Fibroblast of peridontal ligament (primary cell): Measurements from ENCODE around the gene ANKS1B.
A peak's percentile ranks its signal among the peaks of the same experiment; 100 is the strongest.

Experiments
- DNase-seq: peaks from one replicate; pipeline ENCODE4 v3.0.0-alpha.2; 2010; ENCODE audit errors: extremely low read depth

Gene ANKS1B

DNA sequence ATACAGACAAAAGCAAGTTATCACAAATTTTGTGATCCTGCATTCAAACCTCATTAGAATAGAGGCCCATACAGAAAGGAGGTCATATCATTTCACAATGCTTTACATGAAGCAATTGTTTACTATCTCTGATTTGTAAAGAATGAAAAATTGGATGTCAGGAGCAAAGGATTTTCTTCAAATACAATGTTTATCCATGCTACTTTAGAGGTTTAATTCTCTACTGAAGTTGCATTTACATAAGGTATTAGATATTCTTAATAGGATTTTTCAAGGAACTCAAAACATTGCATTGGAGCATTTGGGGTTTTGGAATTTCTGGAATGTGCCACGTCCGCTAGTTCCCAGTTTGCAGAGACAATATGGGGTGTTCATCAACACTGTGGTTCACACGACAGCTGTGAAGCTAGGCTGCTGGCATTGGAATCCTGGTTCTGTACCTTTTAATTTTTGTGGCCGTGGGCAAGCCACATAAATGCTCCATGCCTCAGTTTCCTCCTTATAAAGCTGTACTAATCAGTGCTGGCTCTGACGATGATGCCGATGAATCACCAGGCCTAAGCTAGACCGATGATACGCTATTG lies 1164.8 kb downstream of the ANKS1B start:
- DNase-seq: no peak

DNA sequence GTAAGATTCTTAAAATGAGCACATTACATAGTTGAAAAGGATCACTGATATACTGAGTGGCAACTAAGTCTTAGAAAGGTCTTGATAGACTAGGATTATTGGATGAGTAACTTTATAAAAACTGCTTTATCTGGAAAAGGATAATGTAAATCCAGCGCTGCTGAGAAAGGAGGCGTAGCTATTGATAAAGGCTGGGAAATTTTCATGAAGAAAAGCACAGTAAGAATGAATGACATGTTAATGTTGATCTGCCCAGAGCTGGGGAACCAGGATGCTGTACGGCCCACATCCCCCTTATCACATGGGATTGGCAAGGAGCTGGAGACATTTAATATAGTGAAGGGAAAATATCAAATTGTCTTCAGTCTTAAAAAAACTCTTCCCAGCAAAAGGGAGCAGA lies 1165.7 kb downstream of the ANKS1B start:
- no peak for DNase-seq

DNA sequence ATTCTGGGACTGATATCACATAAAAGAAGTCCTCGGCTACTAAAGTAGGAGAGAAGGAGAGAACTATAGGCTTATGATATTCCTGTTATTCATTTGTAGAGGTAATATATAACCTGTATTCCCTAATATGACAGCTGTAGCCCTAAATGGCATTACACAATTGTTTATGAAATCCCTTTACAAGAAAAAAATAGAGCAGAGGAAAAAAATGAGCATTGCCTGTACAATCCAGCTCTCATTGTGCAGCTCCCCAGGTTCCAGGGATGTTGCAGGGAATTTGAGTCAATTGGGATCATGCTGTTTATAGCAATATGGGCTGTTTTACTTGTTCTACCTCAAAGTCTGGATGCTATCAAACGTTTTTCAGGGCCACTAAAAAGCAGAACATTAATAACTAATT lies 1166.5 kb downstream of the ANKS1B start:
- DNase-seq: no peak

DNA sequence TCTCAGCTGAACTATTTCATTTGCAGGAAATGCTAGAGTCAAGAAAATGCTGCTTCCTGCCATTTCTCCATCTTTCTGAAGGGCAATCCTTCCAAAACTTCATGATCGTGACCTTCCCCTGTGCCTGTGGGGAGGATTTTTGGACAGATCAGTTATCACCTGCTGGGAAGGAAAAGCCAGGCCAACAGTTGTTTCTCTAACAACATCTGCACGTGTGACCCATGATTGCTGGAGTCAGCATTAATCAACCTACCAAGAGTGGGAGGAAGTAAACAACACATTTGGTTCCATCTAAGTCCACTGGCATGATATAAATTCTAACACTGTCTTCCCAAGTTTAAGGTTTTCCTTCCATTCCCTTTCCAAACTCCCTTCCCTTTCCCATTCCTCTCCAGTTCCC lies 1167.0 kb downstream of the ANKS1B start:
- DNase-seq: no peak

DNA sequence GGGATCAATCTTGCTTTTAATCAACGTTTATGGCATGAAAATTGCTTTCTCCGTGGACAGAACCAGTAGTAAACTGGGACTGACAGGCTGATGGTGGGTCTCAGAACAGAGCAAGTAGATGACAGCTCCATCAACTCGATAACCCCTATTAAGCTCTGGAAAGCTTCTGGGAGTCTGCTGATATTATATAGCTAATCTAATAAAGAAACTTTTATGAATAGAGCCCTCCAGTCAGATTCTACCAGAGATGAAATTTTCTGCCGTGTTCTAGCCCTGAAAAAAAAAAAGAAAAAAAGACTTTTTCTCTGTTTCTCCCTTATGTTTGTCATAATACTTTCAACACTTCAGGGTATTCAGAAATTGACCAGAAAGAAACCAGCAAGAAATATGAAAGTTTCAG lies 1168.0 kb downstream of the ANKS1B start:
- DNase-seq: no peak

DNA sequence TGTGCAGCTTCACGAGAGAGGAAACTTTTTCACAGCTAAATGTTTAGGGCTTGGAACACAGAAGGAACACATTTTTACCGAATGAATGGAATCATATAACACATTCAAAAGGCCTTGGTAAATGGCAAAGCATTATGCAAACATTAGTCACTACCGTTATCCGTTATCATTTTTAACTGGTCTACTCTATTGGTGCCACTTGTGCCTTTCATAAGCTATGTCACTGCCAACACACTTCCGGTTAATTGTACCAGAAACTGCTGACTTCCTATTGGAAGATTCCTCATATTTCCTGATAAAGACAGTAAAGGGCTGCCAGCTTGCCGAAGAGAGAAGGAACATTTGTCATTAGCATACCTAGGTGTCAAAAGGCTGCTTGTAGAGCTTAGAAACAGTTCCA lies 1170.5 kb downstream of the ANKS1B start:
- no peak for DNase-seq

DNA sequence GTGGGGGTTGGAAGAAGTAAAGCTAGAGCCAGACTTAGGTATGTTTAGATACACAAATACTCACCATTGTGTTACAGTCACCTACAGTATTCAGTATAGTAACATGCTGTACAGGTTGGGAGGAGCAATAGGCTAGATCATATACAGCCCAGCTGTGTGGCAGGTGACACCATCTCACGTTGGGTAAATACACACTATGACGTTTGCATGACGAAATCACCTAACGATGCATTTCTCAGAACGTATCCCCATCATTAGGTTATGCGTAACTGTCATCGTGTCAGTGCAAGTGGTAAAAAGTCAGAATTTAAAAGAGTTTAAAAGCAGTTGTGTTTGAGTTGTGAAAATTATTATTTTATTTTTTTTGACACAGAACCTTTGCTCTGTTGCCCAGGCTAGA lies 1172.5 kb downstream of the ANKS1B start:
- no peak for DNase-seq

DNA sequence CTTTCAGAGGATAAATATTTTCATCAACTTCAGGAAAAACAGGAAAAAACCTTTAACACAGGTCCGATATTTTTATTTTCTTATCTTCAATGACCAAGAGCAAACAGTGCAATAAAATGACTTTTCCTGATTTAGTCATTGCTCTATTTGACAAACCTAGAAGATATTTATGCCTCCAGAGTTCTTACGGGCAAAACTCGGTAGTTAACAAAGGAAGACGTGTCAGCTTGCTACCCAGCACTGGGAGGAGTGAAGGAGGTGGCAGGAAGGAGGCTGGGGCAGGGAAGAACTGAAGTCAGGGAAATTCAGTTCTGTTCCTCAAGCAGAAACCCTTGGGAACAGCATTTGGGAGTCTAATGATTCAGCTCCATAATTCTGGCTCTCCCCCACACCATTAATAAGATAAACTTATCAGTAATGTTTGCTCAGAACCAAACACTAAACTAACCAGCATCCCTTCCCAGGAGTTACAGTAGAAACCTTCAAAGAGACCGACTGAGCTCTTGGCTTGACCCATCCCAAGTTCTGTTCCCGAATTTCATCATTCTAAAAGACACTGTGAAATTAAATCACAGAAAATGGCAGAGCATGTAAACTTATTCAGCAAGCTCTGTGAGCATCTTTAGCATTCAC lies 1176.4 kb downstream of the ANKS1B start:
- DNase-seq: no peak

DNA sequence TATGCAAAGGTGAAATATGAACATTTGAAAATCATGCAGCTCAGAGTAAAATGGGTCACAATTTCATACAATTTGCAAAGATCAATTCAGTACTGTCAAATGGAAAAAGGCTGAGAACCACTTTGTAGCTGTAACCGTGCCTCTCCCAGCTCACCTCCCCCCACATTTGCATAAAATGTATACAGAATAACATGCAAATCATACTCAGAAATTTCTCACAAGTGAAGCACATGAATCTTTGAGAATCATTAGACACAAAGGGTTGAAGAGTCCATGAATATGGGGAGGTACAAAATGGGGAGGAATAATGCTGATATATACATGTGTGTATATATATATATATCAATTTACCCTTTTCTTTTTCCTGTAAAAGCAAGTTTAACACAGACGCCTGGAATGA lies 1177.5 kb downstream of the ANKS1B start:
- no peak for DNase-seq

DNA sequence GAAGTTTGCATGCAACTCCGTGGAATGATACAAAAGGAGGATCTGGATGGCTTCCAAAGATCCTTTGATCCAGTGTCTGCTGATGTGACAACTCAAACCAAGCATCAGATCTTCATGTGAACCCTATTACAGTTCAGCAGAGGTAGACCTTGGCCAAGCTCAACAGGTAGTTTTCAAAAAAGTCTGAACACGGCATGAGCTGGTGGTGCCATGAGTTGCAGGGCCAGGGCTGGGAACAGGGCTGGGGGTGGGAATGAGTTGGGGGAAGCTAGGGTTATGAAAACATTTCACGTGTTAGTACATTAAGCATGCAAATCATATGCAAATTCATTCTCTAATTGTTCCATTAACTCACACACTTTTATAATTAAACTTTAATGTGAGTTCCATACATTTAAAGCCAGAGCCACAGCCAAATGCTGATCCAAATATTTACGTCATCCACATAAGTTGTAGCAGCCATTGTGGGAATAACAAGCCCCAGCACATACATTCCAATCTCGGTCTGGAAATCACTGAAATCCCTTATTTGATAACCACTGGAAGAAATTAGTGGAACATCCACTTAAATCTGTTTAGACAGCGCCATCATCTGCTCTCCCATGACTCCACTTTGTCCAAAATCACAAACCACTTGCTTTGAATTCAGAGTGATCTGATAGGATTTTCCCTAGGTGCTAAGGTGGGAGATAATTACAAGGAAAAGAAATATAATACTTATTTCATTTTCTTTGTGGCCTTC lies 1181.1 kb downstream of the ANKS1B start:
- DNase-seq: peak; percentile 54

DNA sequence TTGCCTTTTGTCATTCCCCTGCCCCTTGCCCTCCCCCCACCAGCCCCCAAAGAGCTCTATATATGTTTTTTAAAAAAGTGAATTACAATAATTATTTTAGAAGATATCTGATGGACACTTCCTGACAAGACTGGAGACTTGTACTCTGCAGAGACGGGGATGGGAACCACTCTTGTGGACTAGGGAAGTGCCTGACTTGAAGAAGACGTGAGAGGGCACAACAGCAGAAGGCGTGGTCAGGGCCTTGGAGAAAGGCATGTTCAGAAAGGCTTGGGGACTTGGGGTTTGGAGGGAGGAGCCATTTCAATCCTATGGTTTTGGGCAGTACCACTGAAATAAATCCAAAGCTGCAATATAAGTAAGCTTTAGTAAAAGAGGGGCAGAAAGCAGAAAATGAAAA lies 1184.9 kb downstream of the ANKS1B start:
- DNase-seq: no peak

DNA sequence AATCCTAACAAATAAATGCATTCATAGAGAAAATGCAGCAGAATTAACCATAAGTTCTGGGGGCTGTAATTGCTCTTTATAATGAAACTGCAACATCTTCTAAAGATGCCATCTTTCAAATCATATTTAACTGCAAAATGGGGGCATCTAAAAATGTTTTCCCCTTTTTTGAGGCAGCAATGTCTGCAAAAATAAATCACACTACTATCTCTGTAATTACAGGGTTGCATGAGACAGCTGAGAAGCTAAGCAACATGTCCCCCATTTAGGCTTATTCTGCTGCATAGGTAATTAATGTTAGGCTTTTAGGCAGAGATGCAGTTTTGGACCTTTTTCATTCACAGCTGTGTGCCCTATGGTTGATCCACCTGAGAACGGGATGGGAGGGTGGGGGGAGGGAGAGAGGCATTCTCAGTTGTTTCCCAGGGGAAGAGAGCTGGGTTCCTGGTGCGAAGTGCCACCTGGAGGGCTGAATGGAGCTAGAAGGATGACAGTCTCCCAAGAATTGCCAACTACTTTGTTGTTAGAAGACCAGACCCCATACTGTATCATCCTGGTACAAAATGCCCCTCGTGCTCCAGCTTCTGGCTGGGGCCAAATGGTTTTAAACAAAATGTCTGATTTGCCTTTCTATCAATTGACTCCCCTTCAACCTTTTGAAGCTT lies 1185.5 kb downstream of the ANKS1B start:
- DNase-seq: no peak

DNA sequence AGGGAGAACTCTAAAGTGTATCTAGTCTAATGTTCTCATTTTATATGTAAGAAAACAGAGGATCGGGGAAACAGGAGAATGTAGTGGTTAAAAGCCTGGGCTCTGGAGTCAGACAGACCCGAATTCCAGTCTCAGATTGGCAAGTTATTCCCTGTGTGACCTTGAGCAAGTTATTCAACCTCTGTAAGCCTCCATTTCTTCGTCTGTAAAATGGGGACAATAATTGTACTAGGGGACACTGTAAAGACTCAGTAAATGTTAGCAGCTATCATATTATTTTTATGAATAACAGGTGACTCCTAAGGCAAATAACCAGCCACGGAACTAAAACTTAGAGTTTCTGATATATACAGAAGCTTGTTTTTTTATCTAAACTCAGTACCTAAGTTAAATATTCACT lies 1187.5 kb downstream of the ANKS1B start:
- DNase-seq: no peak

DNA sequence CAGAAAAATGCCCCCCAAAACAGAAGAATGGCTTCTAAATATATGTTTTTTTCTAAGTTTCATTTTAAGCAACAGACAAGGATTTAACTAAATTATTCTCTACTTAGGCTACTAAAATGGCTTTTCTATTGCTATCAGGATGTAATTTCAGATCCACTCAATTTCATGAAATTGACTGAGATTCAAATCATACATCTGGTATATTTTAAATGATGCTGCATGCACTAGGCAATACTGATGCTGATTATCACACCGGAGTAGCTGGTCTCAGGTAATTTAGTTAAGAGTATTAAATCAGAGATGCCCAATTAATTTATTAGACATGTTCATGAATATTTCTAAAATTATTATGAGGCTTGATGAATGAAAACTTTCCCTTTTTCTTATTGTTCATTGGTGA lies 1188.0 kb downstream of the ANKS1B start:
- no peak for DNase-seq

DNA sequence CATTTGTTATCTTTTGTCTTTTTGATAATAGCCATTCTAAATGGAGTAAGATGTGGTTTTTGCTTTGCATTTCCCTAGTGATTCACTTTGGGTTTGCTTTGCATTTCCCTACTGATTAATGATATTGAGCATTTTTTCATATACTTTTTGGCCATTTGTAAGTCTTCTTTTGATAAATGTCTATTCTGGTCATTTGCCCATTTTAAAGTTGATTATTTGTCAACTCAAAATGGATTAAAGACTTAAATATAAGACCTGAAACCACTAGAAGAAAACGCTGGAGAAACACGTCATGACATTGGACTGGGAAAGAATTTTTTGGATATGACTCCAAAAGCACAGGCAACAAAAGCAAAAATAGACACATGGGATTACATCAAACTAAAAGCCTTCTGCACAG lies 1191.6 kb downstream of the ANKS1B start:
- DNase-seq: peak; percentile 4

DNA sequence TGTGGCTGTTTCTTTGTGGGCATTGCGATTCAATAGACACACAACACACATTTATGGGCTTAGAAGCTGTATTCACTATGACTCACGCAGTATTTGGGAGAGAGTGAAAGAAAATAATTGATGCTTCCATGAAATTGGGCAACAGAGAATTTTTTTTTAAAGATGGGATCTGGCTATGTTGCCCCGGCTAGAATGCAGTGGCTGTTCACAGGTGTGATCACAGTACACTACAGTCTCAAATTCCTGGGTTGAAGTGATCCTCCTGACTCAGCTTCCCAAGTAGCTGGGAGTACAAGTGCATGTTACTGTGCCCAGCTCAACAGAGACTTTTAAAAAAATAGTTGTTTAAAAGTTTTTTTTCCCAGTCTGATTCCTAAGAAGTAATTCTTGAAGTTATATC lies 1193.3 kb downstream of the ANKS1B start:
- no peak for DNase-seq

DNA sequence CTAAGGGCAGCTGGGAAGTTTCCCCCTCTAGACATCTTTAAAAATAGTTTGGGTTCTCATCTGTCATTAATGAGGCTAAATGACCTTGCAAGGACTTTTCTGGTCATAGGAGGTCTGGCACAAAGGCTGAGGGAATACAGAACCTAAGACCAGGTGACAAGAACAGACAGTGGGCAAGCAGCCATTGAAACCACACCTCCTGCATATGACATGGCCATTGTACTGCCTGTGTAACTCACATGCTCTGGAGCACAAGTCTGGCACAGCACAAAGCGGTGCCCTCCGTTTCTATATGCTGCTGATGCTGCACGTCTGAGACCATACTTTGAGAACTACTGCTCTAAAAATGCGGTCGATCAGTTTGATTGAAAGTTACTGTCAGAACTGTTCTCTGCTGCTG lies 1196.3 kb downstream of the ANKS1B start:
- no peak for DNase-seq

DNA sequence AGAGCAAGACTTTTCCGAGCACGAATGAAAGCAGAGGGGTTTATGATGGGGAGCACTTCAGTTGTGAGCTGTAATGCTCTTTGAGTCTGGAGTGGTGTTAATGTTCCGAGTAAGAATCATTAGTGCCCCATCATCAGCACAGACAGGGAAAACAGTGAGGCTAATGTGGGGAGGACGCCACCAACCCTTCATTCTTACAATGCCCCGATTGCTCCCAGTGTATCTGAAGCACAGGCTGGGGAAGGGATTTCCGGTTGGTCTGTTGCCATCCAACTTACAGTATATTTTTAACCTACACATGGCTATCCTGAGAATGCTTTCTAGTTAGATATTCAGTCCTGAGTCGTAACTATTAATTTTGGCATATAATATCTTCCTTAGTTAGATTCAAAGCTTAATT lies 1198.1 kb downstream of the ANKS1B start:
- DNase-seq: no peak

DNA sequence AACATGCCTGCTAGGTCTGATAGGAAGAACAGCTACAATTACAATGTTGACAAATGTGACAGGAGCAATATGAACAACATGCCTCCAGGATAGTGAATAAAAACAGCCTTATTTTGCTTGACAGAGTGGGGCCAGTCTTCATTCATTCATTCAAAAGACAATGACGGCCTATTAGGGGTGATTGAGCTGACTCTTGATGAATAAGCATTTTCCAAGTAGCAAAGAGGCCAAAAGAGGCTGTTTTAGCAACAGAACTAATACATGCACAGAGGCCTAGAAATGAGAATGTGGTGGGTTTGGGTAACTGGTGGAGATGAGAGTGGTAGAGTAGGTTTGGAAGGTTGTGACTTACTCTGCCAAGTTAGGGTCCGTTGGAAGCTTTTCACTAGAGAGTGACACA lies 1201.3 kb downstream of the ANKS1B start:
- DNase-seq: no peak

DNA sequence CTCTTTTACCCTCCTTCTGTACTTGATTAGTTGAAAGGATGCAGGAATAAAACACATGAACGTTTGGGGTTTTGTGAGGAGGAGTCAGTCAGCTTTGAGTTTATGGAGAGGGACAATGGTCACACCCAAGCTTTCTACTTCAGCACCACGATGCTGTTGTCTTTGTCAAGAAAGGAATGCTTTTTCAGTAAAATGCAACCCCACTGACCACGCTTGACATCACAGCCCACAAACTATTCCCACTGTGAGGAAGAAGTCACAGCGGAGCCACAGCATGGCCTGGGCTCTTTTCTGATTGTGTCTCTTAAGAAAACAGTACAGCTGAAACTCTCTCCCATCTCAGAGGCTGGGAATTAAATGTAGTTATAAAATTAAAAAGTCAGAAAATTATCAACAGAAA lies 1204.5 kb downstream of the ANKS1B start:
- DNase-seq: no peak

DNA sequence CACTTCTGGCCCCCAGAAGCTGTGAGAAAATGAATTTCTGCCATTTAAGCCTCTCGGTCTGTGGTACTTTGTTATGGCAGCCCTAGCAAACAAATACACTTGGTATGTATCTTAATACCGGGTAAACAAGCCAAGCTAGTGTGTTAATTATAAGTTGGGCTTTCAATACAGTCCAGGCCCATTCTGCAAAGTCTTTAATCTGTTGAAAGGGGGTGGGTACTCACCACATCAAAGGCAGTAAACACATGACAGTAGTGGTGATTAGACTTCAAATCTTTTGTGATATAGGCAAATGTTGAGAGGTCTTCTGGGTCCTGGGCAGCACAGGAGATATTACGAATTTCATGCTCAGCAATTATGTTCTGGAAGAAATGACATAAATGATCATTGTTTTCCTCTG lies 1211.9 kb downstream of the ANKS1B start:
- no peak for DNase-seq

DNA sequence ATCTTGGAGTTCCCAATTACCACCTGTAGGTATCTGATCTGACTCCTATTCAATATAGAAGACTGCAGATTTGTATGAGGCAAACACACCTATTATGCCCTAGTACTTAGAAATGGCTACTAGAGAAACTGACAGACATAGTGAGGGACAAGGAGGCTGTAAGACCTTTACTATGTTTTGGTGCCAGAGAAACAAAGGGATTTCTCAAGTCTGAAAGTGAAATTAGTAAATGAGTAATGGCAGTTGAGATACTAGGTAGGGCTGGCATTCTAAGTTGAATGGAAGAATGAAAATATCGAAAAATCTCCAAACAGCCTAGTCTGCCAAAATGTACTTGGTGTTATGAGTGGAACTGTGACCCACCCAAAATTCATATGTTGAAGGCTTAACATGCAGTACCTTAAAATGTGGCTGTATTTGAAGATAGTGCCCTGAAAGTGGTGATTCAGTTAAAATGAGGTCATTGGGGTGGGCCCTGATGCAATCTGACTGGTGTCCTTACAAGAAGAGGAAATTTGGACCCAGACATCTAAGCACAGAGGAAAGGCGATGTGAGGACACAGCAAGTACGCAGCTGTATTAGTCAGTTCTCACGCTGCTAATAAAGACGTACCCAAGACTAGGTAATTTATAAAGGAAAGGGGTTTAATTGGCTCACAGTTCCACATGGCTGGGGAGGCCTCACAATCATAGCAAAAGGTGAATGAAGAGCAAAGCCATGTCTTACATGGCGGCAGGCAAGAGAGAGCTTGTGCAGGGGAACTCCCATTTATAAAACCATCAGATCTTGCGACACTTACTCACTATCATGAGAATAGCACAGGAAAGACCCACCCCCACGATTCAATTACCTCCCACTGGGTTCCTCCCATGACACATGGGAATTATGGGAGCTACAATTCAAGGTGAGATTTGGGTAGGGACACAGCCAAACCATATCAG lies 1212.7 kb downstream of the ANKS1B start:
- no peak for DNase-seq
